ENCODE measurements around the gene NUP62.

GRCh38 chr19:49881186-49881585, 48.1 kb downstream of the NUP62 start:
- no peak for TF ChIP-seq CTCF (IDR thresholded peaks at IDR 0.05 in 8 of 11, conservative IDR thresholded peaks at IDR 0.05 in 3 of 11)
- TF ChIP-seq POLR2A (IDR thresholded peaks at IDR 0.05), result no peak

Data from spleen (tissue), 7 donors.